Measurements from ENCODE around the gene IVD.

- TF ChIP-seq, protein P1, sequence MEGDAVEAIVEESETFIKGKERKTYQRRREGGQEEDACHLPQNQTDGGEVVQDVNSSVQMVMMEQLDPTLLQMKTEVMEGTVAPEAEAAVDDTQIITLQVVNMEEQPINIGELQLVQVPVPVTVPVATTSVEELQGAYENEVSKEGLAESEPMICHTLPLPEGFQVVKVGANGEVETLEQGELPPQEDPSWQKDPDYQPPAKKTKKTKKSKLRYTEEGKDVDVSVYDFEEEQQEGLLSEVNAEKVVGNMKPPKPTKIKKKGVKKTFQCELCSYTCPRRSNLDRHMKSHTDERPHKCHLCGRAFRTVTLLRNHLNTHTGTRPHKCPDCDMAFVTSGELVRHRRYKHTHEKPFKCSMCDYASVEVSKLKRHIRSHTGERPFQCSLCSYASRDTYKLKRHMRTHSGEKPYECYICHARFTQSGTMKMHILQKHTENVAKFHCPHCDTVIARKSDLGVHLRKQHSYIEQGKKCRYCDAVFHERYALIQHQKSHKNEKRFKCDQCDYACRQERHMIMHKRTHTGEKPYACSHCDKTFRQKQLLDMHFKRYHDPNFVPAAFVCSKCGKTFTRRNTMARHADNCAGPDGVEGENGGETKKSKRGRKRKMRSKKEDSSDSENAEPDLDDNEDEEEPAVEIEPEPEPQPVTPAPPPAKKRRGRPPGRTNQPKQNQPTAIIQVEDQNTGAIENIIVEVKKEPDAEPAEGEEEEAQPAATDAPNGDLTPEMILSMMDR (IDR thresholded peaks at IDR 0.05) = no peak
- no peak for TF ChIP-seq GABPA (IDR thresholded peaks at IDR 0.05; ENCODE audit: low read depth)
- no peak for TF ChIP-seq MXI1 (IDR thresholded peaks at IDR 0.05; ENCODE audit: low read depth, low read length)
- no peak for TF ChIP-seq RFX5 (IDR thresholded peaks at IDR 0.05; ENCODE audit: low read length)
- no peak for TF ChIP-seq TAF1 (IDR thresholded peaks at IDR 0.05; ENCODE audit: borderline replicate concordance, low read depth, low read length)
- no peak for TF ChIP-seq FOXM1 (IDR thresholded peaks at IDR 0.05; ENCODE audit: low read depth)
Observed at GRCh38 chr15:40438712-40439111, 33.1 kb downstream of the IVD start.

All from SK-N-SH (cell line).